ENCODE data around the gene ZNF598. TPM values are rescaled to one million over a fixed set of nuclear protein-coding genes. Genes with fewer than 3 reads are reported as not detected.

ZNF598 gene
- total and polyA plus RNA-seq, 12 donors: 9.5 to 25.3 (median 14.2) TPM

DNA sequence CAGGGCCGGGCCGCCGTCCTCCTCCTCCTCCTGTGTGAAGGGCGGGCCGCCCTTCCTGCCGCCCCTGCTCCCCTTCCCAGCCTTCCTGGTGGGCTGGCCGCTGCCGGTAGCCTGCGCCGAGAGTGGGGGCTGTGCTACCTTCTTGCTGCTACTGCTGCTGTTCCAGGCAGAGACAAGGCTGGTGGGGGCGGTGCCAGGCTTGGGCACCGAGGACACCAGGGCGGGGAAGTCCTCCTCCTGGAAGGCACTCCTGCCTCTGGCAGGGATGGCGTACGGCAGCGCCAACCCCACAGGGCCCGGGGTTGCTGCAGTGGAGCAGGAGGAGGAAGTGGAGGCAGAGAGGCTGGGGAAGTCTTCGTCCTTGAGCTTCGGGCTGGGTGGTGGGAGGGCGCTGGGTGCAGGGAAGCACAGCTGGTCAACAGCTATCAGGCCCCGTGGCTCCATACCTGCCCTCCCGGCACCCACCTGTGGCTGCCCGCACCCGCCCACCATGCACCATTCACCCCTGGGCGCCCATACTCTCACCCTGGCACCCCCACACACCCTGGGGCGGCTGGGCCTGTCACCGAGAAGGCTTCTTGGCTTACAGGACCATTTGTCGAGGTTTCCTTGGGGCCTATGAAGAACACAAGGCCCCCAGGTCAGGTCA is 9.6 kb downstream of the ZNF598 start:
- H3K4me1 ChIP-seq: peaks cover 11 to 25% (median 15%) of the 10 kb centered on the region in 9 donors
- TF ChIP-seq, protein P1, sequence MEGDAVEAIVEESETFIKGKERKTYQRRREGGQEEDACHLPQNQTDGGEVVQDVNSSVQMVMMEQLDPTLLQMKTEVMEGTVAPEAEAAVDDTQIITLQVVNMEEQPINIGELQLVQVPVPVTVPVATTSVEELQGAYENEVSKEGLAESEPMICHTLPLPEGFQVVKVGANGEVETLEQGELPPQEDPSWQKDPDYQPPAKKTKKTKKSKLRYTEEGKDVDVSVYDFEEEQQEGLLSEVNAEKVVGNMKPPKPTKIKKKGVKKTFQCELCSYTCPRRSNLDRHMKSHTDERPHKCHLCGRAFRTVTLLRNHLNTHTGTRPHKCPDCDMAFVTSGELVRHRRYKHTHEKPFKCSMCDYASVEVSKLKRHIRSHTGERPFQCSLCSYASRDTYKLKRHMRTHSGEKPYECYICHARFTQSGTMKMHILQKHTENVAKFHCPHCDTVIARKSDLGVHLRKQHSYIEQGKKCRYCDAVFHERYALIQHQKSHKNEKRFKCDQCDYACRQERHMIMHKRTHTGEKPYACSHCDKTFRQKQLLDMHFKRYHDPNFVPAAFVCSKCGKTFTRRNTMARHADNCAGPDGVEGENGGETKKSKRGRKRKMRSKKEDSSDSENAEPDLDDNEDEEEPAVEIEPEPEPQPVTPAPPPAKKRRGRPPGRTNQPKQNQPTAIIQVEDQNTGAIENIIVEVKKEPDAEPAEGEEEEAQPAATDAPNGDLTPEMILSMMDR (IDR thresholded peaks at IDR 0.05): no peak
- intact Hi-C loops (cut with DNase I): loop anchor here in 2 of 10 donors (5.0 to 10.0 kb wide), 2 partner anchors 142 to 145 kb away; partner anchors contain the start of gene RAB26 (in 1 of the 2)
- no peak for ATAC-seq
- no peaks in the 10 kb centered on the region for H3K9me3 ChIP-seq
- DNase-seq: no peak
- H3K27me3 ChIP-seq: no peaks in the 10 kb centered on the region
- H3K36me3 ChIP-seq: peaks cover 16 to 75% (median 63%) of the 10 kb centered on the region in 9 donors
- WGBS, 2 donors: 86 to 89% methylated on average over 27 to 28 of the region's 28 CpGs
- H3K4me3 ChIP-seq: no peak overlapping the region
- no peak overlapping the region for H3K27ac ChIP-seq

DNA sequence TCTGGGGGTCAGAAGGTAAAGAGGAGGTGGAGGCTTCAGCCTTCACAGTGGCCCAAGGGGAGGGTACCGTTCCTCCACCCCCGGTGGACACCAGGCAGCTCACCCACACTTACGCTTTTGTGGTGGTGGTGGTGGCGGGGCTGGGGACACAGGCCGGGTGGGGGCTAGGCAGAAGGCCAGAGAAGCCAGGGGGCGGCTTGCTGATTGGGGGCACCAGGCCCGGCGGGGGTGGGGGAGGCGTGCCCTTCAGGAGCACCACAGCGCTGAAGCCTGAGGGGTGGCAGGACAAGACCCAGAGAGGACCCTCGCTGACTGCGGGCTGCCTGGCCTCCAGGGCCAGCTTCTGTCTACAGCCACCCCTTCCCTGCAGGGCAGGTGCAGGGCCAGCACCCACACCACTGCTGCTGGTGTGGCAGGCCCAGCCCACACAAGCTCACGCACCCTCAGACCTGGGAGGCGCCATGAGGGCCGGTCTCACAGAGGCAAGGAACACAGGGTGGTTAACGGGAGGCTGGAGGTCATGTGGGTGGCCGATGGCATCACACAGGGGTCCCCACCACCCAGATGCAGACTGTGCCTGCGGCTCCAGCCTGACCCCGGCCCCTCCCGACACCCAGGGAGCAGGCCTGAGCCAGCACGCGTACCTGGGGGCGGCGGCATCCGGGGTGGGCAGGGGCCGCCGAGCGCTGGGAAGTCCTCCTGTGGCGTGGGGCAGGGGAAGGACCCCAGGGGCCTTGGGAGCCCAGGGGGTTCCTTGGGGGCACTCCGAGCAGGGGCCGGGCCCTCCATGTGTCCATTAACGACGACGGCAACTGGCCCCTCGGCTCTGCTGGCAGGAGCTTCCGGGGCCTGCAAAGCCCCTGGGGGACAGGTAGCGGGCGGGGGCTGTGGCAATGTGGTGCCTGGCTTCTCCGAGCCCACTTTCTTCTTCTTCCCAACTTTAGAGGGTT is 10.5 kb downstream of the ZNF598 start:
- peaks cover 16 to 75% (median 63%) of the 10 kb centered on the region in 9 donors for H3K36me3 ChIP-seq
- WGBS, 2 donors: 94 to 95% methylated on average over 38 to 39 of the region's 39 CpGs
- H3K9me3 ChIP-seq: no peaks in the 10 kb centered on the region
- H3K27me3 ChIP-seq: no peaks in the 10 kb centered on the region
- H3K4me3 ChIP-seq: no peak overlapping the region
- ATAC-seq: no peak
- no peak for DNase-seq
- H3K27ac ChIP-seq: no peak overlapping the region
- H3K4me1 ChIP-seq: peaks cover 3 to 17% (median 7%) of the 10 kb centered on the region in 9 donors
- TF ChIP-seq, protein P1 (IDR thresholded peaks at IDR 0.05): no peak
- intact Hi-C loops (cut with DNase I): no loop called here

DNA sequence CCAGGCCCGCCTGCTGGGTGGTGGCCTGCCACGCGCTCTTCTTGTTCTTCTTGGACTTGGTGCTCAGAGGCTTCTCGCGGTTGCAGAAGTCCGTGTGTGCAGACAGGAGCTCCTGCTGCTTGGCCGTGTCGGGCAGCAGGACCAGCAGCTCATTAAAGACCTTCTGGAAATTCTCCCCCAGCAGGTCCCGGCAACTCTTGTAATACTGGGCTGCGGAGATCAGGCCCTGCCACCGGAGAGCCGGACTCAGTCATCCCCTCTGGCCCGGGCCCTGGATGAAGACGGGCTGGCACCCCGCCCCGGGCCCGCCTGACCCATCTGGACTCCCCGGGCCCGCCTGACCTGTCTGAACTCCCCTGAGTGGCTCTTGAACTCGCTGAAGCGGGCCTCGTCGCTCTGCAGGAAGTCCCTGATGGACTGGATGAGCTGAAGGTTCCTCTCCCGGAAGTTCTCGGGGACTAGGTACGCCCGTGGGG is 11.2 kb downstream of the ZNF598 start:
- H3K4me3 ChIP-seq: no peak overlapping the region
- ATAC-seq (no peak), DNase-seq (no peak)
- 95 to 96% methylated on average over 27 of the region's 27 CpGs for WGBS, 2 donors
- intact Hi-C loops (cut with DNase I): no loop called here
- H3K9me3 ChIP-seq: no peaks in the 10 kb centered on the region
- peaks cover 16 to 74% (median 63%) of the 10 kb centered on the region in 9 donors for H3K36me3 ChIP-seq
- no peaks in the 10 kb centered on the region for H3K27me3 ChIP-seq
- no peak overlapping the region for H3K27ac ChIP-seq
- H3K4me1 ChIP-seq: peaks cover 0 to 9% (median under 1%) of the 10 kb centered on the region in 9 donors
- TF ChIP-seq, protein P1 (IDR thresholded peaks at IDR 0.05): no peak

All from heart right ventricle (tissue), 16 donors.